ENCODE measurements around the gene OR5H15. TPM values are rescaled to one million over a fixed set of nuclear protein-coding genes. Genes with fewer than 3 reads are reported as not detected.

The OR5H15 gene
- total and polyA plus RNA-seq, 2 donors (not counting 1 experiment from before 2014, with no cell fraction given) = not detected

DNA sequence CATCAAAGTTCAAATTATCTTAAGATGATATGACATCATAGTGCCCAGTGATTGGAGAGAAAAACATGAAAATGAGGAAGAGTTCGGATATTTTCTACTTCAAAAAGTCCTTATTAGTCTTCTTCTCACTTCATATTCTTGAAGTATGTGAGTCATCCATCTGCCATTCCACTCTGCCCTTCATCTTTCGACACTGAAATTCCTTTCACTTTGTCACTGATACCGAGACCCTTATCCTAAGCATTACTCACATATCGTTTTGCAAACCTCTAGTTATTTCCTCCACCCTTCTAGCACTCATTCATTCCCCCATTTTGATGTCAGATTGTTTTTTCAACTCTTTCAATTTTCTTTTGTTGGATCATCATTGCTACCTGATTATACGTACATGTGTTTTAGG lies 15.3 kb upstream of the OR5H15 start:
- H2AFZ ChIP-seq (ENCODE audit: insufficient read depth, low read depth, low read length, poor library complexity, severe bottlenecking) = no peak overlapping the region
- H3K36me3 ChIP-seq (replicated peaks in 1 of 2; ENCODE audit: control extremely low read depth in 1 of 2, control insufficient read depth in 1 of 2, extremely low read depth in 1 of 2, insufficient read depth in 2 of 2, low read length in 1 of 2) = no peaks in the 10 kb centered on the region
- no peak overlapping the region for H3K27ac ChIP-seq (ENCODE audit: low read length in 2 of 2)
- Mint-ChIP-seq H3K4me3 (no peak overlapping the region), H3K4me1 (no peaks in the 10 kb centered on the region), H3K9me3 (ENCODE audit: insufficient read depth) (no peaks in the 10 kb centered on the region), H3K27me3 (no peaks in the 10 kb centered on the region), H3K27ac (no peak overlapping the region)
- DNase-seq (no peak), ATAC-seq (ENCODE audit: low read depth) (no peak)
- ChIA-PET CTCF (no interaction called here), POLR2A (no interaction called here)
- no peaks in the 10 kb centered on the region for H3K27me3 ChIP-seq (replicated peaks in 1 of 4; ENCODE audit: control extremely low read depth in 1 of 4, control insufficient read depth in 3 of 4, insufficient read depth in 4 of 4, low read length in 3 of 4)
- no peak for TF ChIP-seq EZH2 (IDR thresholded peaks at IDR 0.05; ENCODE audit: borderline replicate concordance, insufficient read depth, low read depth, low read length, poor library complexity, severe bottlenecking)
- TF ChIP-seq, protein P1, sequence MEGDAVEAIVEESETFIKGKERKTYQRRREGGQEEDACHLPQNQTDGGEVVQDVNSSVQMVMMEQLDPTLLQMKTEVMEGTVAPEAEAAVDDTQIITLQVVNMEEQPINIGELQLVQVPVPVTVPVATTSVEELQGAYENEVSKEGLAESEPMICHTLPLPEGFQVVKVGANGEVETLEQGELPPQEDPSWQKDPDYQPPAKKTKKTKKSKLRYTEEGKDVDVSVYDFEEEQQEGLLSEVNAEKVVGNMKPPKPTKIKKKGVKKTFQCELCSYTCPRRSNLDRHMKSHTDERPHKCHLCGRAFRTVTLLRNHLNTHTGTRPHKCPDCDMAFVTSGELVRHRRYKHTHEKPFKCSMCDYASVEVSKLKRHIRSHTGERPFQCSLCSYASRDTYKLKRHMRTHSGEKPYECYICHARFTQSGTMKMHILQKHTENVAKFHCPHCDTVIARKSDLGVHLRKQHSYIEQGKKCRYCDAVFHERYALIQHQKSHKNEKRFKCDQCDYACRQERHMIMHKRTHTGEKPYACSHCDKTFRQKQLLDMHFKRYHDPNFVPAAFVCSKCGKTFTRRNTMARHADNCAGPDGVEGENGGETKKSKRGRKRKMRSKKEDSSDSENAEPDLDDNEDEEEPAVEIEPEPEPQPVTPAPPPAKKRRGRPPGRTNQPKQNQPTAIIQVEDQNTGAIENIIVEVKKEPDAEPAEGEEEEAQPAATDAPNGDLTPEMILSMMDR (IDR thresholded peaks at IDR 0.05) = no peak
- no peak overlapping the region for H3K4me3 ChIP-seq (ENCODE audit: control extremely low read depth in 1 of 5, extremely low read depth in 1 of 5, insufficient read depth in 1 of 5, low read depth in 2 of 5, low read length in 4 of 5)
- no peaks in the 10 kb centered on the region for H4K20me1 ChIP-seq (ENCODE audit: control insufficient read depth, insufficient read depth, low read length, poor library complexity, severe bottlenecking)
- 82% methylated on average over 3 of the region's 5 CpGs for WGBS (ENCODE audit: insufficient coverage)
- H3K9ac ChIP-seq (ENCODE audit: low read length) = no peak overlapping the region
- intact Hi-C loops (cut with micrococcal nuclease) = no loop called here
- H3K4me2 ChIP-seq (replicated peaks; ENCODE audit: low read depth, low read length, poor library complexity, severe bottlenecking) = no peak overlapping the region
- peaks cover 0 to 1% (median 0%) of the 10 kb centered on the region in 3 donors for H3K9me3 ChIP-seq (ENCODE audit: control extremely low read depth in 1 of 3, control insufficient read depth in 2 of 3, insufficient read depth in 1 of 3, low read length in 2 of 3)
- no peaks in the 10 kb centered on the region for H3K79me2 ChIP-seq (ENCODE audit: control insufficient read depth, insufficient read depth, low read length)
- no peaks in the 10 kb centered on the region for H3K4me1 ChIP-seq (ENCODE audit: control insufficient read depth in 2 of 2, insufficient read depth in 2 of 2, low read length in 2 of 2)

DNA sequence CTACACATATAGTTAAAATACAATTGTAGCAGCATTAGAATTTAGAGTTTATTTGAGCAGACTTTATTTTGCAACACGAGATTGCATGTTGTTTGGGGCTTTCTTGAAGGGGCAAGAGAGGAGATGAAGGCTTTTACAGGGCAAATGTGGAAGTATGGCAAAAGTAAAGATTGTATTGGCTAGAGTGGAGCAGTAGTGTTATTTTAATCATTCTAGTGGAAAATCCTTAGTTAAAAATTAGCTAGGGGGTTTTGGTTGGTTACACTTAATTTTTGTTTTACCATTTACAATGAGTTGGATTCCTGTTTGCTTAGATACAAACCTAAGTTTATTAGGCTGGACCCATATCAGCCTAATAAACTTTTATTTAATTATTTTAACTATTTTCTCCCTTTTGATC lies 4.6 kb downstream of the OR5H15 start:
- H3K9me3 Mint-ChIP-seq (ENCODE audit: insufficient read depth) = no peaks in the 10 kb centered on the region
- POLR2A ChIA-PET = no interaction called here

More for the DNA sequence above, 4.6 kb downstream of the OR5H15 start:
- H3K9ac ChIP-seq (ENCODE audit: low read length) = no peak overlapping the region
- no peaks in the 10 kb centered on the region for H3K4me1 ChIP-seq (ENCODE audit: control insufficient read depth in 2 of 2, insufficient read depth in 2 of 2, low read length in 2 of 2)
- WGBS (ENCODE audit: insufficient coverage) = no CpG with 5 or more reads among the region's 1 CpG
- no peak for TF ChIP-seq EZH2 (IDR thresholded peaks at IDR 0.05; ENCODE audit: borderline replicate concordance, insufficient read depth, low read depth, low read length, poor library complexity, severe bottlenecking)
- TF ChIP-seq, protein P1 (IDR thresholded peaks at IDR 0.05) = no peak
- intact Hi-C loops (cut with micrococcal nuclease) = no loop called here
- H3K27me3 ChIP-seq (replicated peaks in 1 of 4; ENCODE audit: control extremely low read depth in 1 of 4, control insufficient read depth in 3 of 4, insufficient read depth in 4 of 4, low read length in 3 of 4) = no peaks in the 10 kb centered on the region
- H3K79me2 ChIP-seq (ENCODE audit: control insufficient read depth, insufficient read depth, low read length) = no peaks in the 10 kb centered on the region
- H3K4me2 ChIP-seq (replicated peaks; ENCODE audit: low read depth, low read length, poor library complexity, severe bottlenecking) = no peak overlapping the region
- no peaks in the 10 kb centered on the region for H3K36me3 ChIP-seq (replicated peaks in 1 of 2; ENCODE audit: control extremely low read depth in 1 of 2, control insufficient read depth in 1 of 2, extremely low read depth in 1 of 2, insufficient read depth in 2 of 2, low read length in 1 of 2)
- DNase-seq = no peak
- Mint-ChIP-seq H3K27me3 (no peaks in the 10 kb centered on the region), H3K4me1 (no peaks in the 10 kb centered on the region), H3K27ac (no peak overlapping the region), H3K4me3 (no peak overlapping the region)
- no peaks in the 10 kb centered on the region for H3K9me3 ChIP-seq (ENCODE audit: control extremely low read depth in 1 of 3, control insufficient read depth in 2 of 3, insufficient read depth in 1 of 3, low read length in 2 of 3)
- no peak overlapping the region for H3K27ac ChIP-seq (ENCODE audit: low read length in 2 of 2)
- no peaks in the 10 kb centered on the region for H4K20me1 ChIP-seq (ENCODE audit: control insufficient read depth, insufficient read depth, low read length, poor library complexity, severe bottlenecking)
- CTCF ChIA-PET = no interaction called here
- no peak overlapping the region for H2AFZ ChIP-seq (ENCODE audit: insufficient read depth, low read depth, low read length, poor library complexity, severe bottlenecking)
- ATAC-seq (ENCODE audit: low read depth) = no peak
- no peak overlapping the region for H3K4me3 ChIP-seq (ENCODE audit: control extremely low read depth in 1 of 5, extremely low read depth in 1 of 5, insufficient read depth in 1 of 5, low read depth in 2 of 5, low read length in 4 of 5)

Measured in B cell (primary cell).